ENCODE data around the gene DMD.
A peak's percentile ranks its signal among the peaks of the same experiment; 100 is the strongest.
"Not testable (repeated sequence)": the region's sequence is repeated elsewhere in the genome, so short reads cannot be mapped to it uniquely, and the experiment has no call there.

The DMD gene

DNA sequence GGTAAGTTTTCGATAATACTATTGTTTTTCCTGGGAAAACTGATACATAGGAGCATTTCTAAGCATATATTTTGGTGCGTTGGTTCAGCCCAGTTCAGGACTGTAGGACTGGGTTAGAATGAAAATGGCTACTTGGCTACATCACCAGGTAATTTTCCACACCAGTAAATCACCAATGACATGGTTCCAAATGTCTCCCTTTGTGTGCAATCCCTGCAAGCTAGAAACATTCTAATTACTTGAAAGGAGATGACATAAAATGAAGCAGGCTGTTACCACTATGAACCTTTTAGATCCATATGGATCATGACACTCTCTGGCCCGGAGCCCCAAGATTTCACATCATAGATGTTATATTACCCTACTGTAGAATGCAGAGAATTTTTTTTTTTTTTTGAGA lies 1562.1 kb downstream of the DMD start:
- peaks cover 6% of the 10 kb centered on the region for H3K4me1 Mint-ChIP-seq
- H3K4me3 Mint-ChIP-seq = no peak overlapping the region
- H3K36me3 Mint-ChIP-seq = no peaks in the 10 kb centered on the region
- H3K27ac Mint-ChIP-seq = no peak overlapping the region
- no peaks in the 10 kb centered on the region for H3K27me3 Mint-ChIP-seq
- ATAC-seq = no peak
- H3K9me3 Mint-ChIP-seq = no peaks in the 10 kb centered on the region

GRCh38 chrX:31633349-31633748 lies 1578.0 kb downstream of the DMD start:
- H3K4me3 Mint-ChIP-seq = no peak overlapping the region
- H3K36me3 Mint-ChIP-seq = no peaks in the 10 kb centered on the region
- no peak overlapping the region for H3K27ac Mint-ChIP-seq
- no peaks in the 10 kb centered on the region for H3K9me3 Mint-ChIP-seq
- no peak for ATAC-seq
- no peaks in the 10 kb centered on the region for H3K4me1 Mint-ChIP-seq
- no peaks in the 10 kb centered on the region for H3K27me3 Mint-ChIP-seq

DNA sequence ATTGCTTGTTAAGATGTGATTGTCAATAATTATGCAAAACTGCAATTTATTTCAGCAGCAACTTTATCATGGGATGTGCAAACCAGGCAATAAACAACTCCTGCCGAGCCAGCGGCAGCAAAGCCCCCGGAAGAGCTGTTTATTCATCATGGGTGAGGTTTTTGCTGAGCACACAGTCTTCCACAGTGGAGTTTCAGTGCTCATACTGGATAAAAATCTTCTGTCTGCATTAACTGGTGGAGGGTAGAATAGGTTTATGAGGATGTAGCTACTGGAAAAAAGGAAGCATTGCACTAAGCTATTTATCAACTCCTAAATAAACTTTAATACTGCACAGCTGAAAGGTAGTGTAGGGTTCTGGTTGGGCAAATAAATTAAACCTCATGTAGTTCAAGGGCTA lies 1582.2 kb downstream of the DMD start:
- Mint-ChIP-seq H3K27ac (no peak overlapping the region), H3K27me3 (no peaks in the 10 kb centered on the region), H3K4me3 (no peak overlapping the region), H3K36me3 (no peaks in the 10 kb centered on the region), H3K4me1 (no peaks in the 10 kb centered on the region), H3K9me3 (no peaks in the 10 kb centered on the region)
- ATAC-seq = no peak

DNA sequence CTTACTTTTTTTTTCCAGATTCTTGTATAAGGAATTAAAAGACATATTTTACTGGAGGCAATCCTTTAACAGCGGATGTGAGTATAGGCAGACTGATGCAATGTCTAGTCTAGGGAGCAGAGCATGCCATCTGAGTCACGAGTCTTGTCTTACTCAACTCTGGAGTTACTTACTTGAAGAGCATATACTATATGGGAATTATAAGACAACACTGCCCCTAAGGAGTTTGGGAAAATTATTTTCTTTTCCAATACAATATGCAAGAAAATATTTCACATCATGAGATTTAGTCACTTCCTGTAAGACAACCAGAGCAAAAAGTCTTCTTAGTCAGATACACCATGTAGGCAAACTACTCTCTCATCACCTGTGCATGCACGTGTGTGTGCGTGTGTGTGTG lies 1602.2 kb downstream of the DMD start:
- no peak overlapping the region for H3K27ac Mint-ChIP-seq
- H3K27me3 Mint-ChIP-seq = no peaks in the 10 kb centered on the region
- ATAC-seq = no peak
- H3K36me3 Mint-ChIP-seq = no peaks in the 10 kb centered on the region
- H3K9me3 Mint-ChIP-seq = no peaks in the 10 kb centered on the region
- H3K4me1 Mint-ChIP-seq = no peaks in the 10 kb centered on the region
- no peak overlapping the region for H3K4me3 Mint-ChIP-seq

GRCh38 chrX:31608638-31609037 lies 1602.7 kb downstream of the DMD start:
- no peaks in the 10 kb centered on the region for H3K9me3 Mint-ChIP-seq
- no peak for ATAC-seq
- H3K27me3 Mint-ChIP-seq = no peaks in the 10 kb centered on the region
- no peaks in the 10 kb centered on the region for H3K4me1 Mint-ChIP-seq
- no peak overlapping the region for H3K4me3 Mint-ChIP-seq
- H3K36me3 Mint-ChIP-seq = no peaks in the 10 kb centered on the region
- no peak overlapping the region for H3K27ac Mint-ChIP-seq

GRCh38 chrX:31606771-31607170 lies 1604.6 kb downstream of the DMD start:
- no peak for ATAC-seq
- Mint-ChIP-seq H3K36me3 (no peaks in the 10 kb centered on the region), H3K27ac (no peak overlapping the region), H3K27me3 (no peaks in the 10 kb centered on the region), H3K4me1 (no peaks in the 10 kb centered on the region), H3K9me3 (no peaks in the 10 kb centered on the region), H3K4me3 (no peak overlapping the region)

DNA sequence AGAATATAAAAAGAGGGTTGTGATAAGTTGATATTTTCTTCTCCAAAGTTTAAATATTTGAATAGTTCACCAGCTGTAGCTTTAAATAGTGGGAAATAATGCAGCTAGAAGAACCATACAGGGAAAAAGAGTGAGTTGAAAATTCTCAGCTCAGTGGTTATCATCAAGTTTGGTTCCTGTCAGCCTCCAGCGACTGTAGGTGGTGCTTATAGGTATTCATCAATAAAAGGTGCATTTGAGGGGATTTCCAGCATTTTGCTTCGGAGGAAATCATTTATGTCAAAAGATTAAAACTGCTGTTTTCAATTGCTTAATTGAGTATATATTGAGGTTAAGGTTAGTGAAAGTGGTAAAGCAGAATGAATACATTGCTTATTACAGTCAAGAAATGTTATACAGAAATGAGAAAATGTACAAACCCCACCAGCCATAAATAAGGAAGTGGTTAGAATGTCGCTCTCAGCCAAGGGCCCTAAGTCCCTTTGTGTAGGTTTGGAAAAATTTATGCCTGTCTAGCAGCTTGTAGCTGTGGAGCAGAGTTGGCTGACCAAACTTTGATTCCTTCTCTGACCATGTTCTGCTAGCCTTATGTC lies 1606.6 kb downstream of the DMD start:
- H3K4me1 Mint-ChIP-seq = no peaks in the 10 kb centered on the region
- H3K4me3 Mint-ChIP-seq = no peak overlapping the region
- H3K36me3 Mint-ChIP-seq = no peaks in the 10 kb centered on the region
- ATAC-seq = peak; percentile 51
- no peaks in the 10 kb centered on the region for H3K27me3 Mint-ChIP-seq
- no peaks in the 10 kb centered on the region for H3K9me3 Mint-ChIP-seq
- no peak overlapping the region for H3K27ac Mint-ChIP-seq

GRCh38 chrX:31603411-31604120 lies 1607.8 kb downstream of the DMD start:
- H3K4me1 Mint-ChIP-seq = no peaks in the 10 kb centered on the region
- no peaks in the 10 kb centered on the region for H3K9me3 Mint-ChIP-seq
- no peak for ATAC-seq
- H3K4me3 Mint-ChIP-seq = no peak overlapping the region
- H3K27ac Mint-ChIP-seq = no peak overlapping the region
- no peaks in the 10 kb centered on the region for H3K36me3 Mint-ChIP-seq
- H3K27me3 Mint-ChIP-seq = no peaks in the 10 kb centered on the region

DNA sequence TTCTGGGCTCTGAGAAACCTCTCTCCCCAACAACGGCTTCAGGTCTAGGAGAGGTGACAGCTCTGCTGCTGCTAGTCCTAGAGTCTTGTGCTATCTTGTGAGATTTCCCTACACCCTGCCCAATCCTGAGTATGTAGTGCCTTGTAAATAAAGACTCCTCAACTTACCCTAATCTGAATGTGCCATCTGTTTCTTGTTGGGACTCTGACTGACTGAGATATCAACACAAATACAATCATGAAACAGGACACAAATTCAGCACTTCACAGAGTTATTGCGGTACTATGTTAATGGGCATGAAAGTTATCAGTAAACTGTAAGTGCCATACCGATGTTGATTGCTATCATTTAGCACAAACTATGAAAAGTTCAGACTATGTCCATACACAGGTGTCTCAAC lies 1610.5 kb downstream of the DMD start:
- Mint-ChIP-seq H3K9me3 (no peaks in the 10 kb centered on the region), H3K27ac (no peak overlapping the region), H3K4me1 (no peaks in the 10 kb centered on the region), H3K27me3 (no peaks in the 10 kb centered on the region), H3K4me3 (no peak overlapping the region), H3K36me3 (no peaks in the 10 kb centered on the region)
- ATAC-seq = no peak

DNA sequence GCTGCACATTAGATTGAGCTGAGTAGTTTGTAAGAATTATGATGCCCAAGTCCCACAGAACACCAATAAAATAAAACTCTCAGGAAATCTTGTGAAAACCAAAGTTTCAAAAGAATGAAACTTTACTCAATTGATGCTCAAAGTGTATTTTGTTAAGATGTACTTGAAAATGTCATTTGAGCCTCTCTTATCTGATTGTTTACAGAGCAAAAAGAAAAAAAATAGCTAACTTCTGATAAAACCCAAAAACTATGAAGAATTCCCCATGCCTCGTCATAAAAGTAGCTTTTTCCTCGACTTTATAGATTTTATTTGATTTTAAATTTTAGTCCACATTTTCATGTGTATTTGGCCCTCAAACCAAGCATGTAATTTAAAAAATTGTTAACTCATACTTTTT lies 1618.0 kb downstream of the DMD start:
- Mint-ChIP-seq H3K4me1 (no peaks in the 10 kb centered on the region), H3K9me3 (peaks cover 3% of the 10 kb centered on the region), H3K36me3 (no peaks in the 10 kb centered on the region), H3K4me3 (no peak overlapping the region), H3K27ac (no peak overlapping the region), H3K27me3 (no peaks in the 10 kb centered on the region)
- no peak for ATAC-seq

DNA sequence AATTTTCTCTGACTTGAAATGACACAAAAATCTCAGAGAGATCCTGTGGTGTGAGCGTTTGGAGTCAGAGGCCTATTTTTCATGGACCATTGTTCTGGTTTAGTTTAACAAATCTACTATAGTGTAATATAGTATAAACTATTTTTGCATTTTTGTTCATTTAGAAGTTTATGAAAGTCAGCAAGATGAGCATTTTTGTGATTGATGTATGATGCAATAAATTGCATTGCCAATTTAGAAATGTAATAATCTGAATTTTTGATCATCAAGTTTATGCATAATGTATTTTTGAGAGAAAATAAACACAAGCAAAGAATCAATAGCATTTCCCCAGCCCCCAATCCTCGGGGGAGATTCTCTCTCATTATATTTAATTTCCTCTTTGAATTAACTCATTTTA lies 1620.0 kb downstream of the DMD start:
- Mint-ChIP-seq H3K4me3 (no peak overlapping the region), H3K27me3 (no peaks in the 10 kb centered on the region), H3K4me1 (no peaks in the 10 kb centered on the region), H3K27ac (no peak overlapping the region), H3K36me3 (no peaks in the 10 kb centered on the region), H3K9me3 (peaks cover 3% of the 10 kb centered on the region)
- no peak for ATAC-seq

DNA sequence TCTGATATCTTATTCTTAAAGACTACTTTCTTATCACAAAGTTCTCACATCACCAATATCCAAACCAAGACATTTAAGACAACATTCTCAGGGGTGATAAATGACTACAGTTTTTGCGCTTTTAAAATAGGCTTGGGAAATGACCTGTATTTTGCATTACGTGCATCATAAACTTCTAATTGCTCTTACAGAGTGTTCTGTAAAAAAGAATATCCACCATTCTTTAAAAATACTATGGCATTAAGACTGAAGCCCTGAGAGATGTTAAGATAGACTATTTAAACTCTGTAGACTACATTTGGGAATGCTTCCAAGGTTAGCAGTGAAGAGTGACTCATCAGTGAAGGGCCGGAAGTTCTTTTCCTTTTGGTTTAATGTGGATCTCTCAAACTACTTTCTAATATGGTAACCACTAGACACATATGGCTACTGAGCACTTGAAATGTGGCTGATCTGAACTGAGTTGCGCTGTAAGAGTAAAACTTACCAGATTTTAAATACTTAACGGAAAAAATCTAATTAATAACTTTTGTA lies 1620.7 kb downstream of the DMD start:
- no peak for ATAC-seq
- no peaks in the 10 kb centered on the region for H3K36me3 Mint-ChIP-seq
- H3K4me3 Mint-ChIP-seq = no peak overlapping the region
- H3K27ac Mint-ChIP-seq = no peak overlapping the region
- no peaks in the 10 kb centered on the region for H3K4me1 Mint-ChIP-seq
- H3K27me3 Mint-ChIP-seq = no peaks in the 10 kb centered on the region
- H3K9me3 Mint-ChIP-seq = peaks cover 3% of the 10 kb centered on the region

DNA sequence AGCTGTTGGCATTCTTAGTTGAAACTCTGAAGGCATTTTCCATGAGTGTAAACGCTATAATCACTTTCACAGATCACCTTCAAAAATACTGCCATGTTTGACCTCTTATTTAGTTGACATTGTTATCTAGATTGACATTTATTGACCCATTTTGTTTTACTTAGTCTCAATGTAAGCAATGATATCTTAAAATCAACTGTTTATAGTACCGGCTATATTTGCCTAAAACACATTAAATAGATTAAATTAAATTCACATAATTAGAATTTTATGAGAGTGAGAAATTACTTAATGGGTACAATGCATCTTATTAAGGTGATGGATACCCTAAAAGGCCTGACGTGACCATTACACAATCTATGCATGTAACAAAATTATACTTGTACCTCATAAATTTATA lies 1621.8 kb downstream of the DMD start:
- ATAC-seq = no peak
- Mint-ChIP-seq H3K4me3 (no peak overlapping the region), H3K36me3 (no peaks in the 10 kb centered on the region), H3K27me3 (no peaks in the 10 kb centered on the region), H3K4me1 (no peaks in the 10 kb centered on the region), H3K9me3 (peaks cover 5% of the 10 kb centered on the region), H3K27ac (no peak overlapping the region)

DNA sequence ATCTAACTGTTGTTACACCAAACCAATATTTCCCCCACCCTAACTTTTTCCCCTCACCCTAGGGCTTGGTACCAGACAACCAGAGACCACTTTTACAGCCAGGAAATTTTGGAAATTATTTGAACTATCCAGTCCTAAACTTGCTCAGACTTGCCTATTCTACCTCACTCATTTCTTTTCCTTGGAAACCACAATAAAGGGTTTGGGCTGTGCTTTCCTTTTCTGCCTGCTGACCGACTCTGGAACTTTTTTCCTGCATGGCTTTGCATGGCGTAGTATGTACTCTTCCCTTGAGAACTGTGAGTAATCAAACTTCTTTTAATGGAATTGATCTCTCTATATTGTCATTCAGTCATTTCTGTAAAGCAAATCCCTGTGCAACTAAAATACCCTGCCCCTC lies 1623.0 kb downstream of the DMD start:
- H3K9me3 Mint-ChIP-seq = peaks cover 5% of the 10 kb centered on the region
- H3K4me3 Mint-ChIP-seq = no peak overlapping the region
- no peak overlapping the region for H3K27ac Mint-ChIP-seq
- H3K36me3 Mint-ChIP-seq = no peaks in the 10 kb centered on the region
- H3K4me1 Mint-ChIP-seq = no peaks in the 10 kb centered on the region
- no peaks in the 10 kb centered on the region for H3K27me3 Mint-ChIP-seq
- ATAC-seq = no peak

- not testable (repeated sequence) for H3K36me3 Mint-ChIP-seq, ATAC-seq
Measured at GRCh38 chrX:31583892-31584291, 1627.5 kb downstream of the DMD start.

DNA sequence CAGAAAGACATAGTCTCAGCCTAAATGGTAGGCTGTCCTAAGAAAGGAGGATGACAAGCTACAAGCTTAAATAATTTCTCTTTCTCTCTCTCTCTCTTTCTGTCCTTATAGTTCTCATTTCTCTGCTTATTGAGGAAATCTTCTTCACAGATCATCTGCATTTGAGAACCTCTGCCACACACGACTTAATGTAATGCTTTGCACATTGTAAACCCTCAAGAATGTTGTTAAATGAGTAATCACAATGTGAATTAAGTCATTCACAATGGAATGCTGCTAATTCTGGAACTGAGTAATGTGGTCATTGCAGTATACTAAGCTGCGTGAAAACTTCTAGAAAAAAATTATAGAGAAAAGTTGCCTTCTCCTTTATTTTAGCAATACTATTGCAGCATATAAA lies 1630.6 kb downstream of the DMD start:
- Mint-ChIP-seq H3K27ac (no peak overlapping the region), H3K27me3 (no peaks in the 10 kb centered on the region), H3K4me3 (no peak overlapping the region), H3K4me1 (no peaks in the 10 kb centered on the region), H3K9me3 (peaks cover 2% of the 10 kb centered on the region), H3K36me3 (no peaks in the 10 kb centered on the region)
- ATAC-seq = no peak

More at GRCh38 chrX:31583892-31584291, 1627.5 kb downstream of the DMD start:
- not testable (repeated sequence) for H3K4me3 Mint-ChIP-seq, H3K27ac Mint-ChIP-seq, H3K4me1 Mint-ChIP-seq, H3K9me3 Mint-ChIP-seq, H3K27me3 Mint-ChIP-seq
